Fibroblast of the aortic adventitia (primary cell): ENCODE data around the gene GNG4. TPM values are rescaled to one million over a fixed set of nuclear protein-coding genes. Genes with fewer than 3 reads are reported as not detected.
"Not testable (repeated sequence)": the region's sequence is repeated elsewhere in the genome, so short reads cannot be mapped to it uniquely, and the experiment has no call there.

Source experiments
- DNase-seq: peaks from one replicate; pipeline ENCODE4 v3.0.0-alpha.2; 2010; ENCODE audit warnings: low read depth
- H3K4me3 ChIP-seq: 2 replicates; pipeline ENCODE4 v1.5.1; 2011; ENCODE audit warnings: low read depth, mild to moderate bottlenecking, control low read depth, low read length, moderate library complexity
- total RNA-seq: library from RNA; depleted of rRNA; stranded (reverse); fragments of >200 nt; gene quantifications from 2 replicates; pipeline ENCODE4 v1.2.3, GENCODE V29; 2012; ENCODE audit warnings: low replicate concordance
- TF ChIP-seq, protein P1 (sequence below): IDR thresholded peaks from 2 replicates; pipeline ENCODE4 v1.5.1; 2011; ENCODE audit warnings: mild to moderate bottlenecking, low read length, control low read depth, inconsistent platforms; ENCODE audit not compliant: insufficient read depth

Gene GNG4
- total RNA-seq, 1 donor: not detected

DNA sequence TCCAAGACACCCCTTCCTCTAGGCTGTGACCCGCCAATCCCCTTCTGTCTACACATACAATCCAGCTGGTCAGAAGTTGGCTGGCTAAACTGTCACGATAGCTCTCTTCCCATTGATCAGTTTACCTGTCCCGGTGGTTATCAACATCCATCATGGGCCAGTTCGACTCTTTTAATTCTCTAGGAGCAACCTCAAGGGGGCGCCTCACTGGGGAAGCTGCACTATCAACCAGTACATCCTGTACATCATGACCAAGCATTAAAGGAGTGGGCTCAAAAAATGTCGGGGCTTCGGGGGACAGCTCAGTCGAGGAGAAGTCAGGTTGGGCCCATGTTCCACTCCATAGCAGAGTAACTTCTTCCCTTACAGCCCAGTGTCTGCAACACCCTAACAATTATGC is 92.1 kb downstream of the GNG4 start:
- TF ChIP-seq, protein P1, sequence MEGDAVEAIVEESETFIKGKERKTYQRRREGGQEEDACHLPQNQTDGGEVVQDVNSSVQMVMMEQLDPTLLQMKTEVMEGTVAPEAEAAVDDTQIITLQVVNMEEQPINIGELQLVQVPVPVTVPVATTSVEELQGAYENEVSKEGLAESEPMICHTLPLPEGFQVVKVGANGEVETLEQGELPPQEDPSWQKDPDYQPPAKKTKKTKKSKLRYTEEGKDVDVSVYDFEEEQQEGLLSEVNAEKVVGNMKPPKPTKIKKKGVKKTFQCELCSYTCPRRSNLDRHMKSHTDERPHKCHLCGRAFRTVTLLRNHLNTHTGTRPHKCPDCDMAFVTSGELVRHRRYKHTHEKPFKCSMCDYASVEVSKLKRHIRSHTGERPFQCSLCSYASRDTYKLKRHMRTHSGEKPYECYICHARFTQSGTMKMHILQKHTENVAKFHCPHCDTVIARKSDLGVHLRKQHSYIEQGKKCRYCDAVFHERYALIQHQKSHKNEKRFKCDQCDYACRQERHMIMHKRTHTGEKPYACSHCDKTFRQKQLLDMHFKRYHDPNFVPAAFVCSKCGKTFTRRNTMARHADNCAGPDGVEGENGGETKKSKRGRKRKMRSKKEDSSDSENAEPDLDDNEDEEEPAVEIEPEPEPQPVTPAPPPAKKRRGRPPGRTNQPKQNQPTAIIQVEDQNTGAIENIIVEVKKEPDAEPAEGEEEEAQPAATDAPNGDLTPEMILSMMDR: no peak
- DNase-seq: no peak
- no peak overlapping the region for H3K4me3 ChIP-seq

- TF ChIP-seq, protein P1: no peak
- no peak overlapping the region for H3K4me3 ChIP-seq
- DNase-seq: no peak
Observed at GRCh38 chr1:235556807-235557206, 92.8 kb downstream of the GNG4 start.

GRCh38 chr1:235553112-235553551 is 96.5 kb downstream of the GNG4 start:
- no peak overlapping the region for H3K4me3 ChIP-seq
- DNase-seq: no peak
- TF ChIP-seq, protein P1: no peak

- no peak overlapping the region for H3K4me3 ChIP-seq
- DNase-seq: no peak
- TF ChIP-seq, protein P1: no peak
Observed at GRCh38 chr1:235552146-235552716, 97.4 kb downstream of the GNG4 start.

DNA sequence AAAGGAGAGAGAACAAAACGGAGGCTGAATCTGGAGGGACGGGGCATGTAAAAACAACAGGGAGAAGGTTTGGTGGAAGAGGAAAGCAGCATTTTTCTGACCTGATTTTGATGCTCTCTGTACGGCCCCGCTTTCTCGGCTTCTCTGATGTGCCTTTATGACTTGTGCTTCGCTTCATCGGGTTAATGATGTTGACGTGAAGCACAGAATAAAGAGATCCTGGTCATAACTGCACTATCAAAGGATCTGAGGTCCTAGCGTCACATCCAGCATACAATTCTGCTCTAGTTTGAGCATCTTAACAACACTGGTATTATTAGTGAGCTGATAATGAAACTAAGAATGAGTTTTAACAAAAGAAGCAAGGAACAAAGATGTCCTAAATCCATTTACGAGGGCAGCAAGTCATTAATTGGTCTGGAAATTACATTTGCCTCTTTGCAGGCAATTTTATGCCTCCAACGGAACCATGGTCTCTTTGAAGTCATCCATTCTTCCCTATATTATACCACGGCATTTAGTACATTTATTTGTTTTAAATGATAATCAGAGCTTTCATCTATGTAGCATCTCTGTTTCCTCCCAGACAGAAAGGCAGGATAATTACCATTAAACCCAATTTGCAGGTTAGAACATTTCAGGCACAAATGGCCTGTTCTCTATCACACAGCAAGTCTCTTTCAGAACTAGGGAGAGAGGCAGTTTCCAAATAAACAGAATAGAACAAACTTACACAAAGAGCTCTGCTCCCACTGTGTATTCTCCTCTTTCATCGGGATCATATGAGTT is 100.0 kb downstream of the GNG4 start:
- DNase-seq: no peak
- TF ChIP-seq, protein P1: no peak
- no peak overlapping the region for H3K4me3 ChIP-seq

- not testable (repeated sequence) for DNase-seq
Observed at GRCh38 chr1:235546369-235547155, 103.0 kb downstream of the GNG4 start.

More at GRCh38 chr1:235546369-235547155, 103.0 kb downstream of the GNG4 start:
- not testable (repeated sequence) for H3K4me3 ChIP-seq
